Psoas muscle (tissue), 8 donors: ENCODE results near the gene MGST2. TPM values are rescaled to one million over a fixed set of nuclear protein-coding genes. Genes with fewer than 3 reads are reported as not detected.

Experiments used
- ATAC-seq, 4 donors: fragments of 200-7000 bp; cut with Tn5 transposase; one replicate each; pipeline ENCODE4 v1.9.1; 2020; ENCODE audit warnings: moderate library complexity in 3 of 4, mild to moderate bottlenecking in 2 of 4
- DNase-seq, 2 donors: peaks; one replicate each; pipeline ENCODE4 v3.0.0-alpha.2; 2020
- H3K27ac ChIP-seq: fragments of 200-600 bp; one replicate; pipeline ENCODE4 v1.8.0; 2022
- H3K27me3 ChIP-seq, 3 donors: fragments of 200-600 bp in 1 of 3; one replicate each; pipeline versions ENCODE4 v1.6.1 to v1.8.0; 2013 to 2022; ENCODE audit warnings: low read length in 2 of 3, mild to moderate bottlenecking in 2 of 3, moderate library complexity in 1 of 3; ENCODE audit not compliant: insufficient read depth in 3 of 3
- H3K36me3 ChIP-seq, 2 donors: fragments of 200-600 bp in 1 of 2; one replicate each; pipeline versions ENCODE4 v1.6.1 to v1.8.0; 2013 to 2022; ENCODE audit warnings: low read depth in 1 of 2, mild to moderate bottlenecking in 1 of 2, moderate library complexity in 1 of 2; ENCODE audit not compliant: insufficient read depth in 1 of 2
- H3K4me1 ChIP-seq: fragments of 200-600 bp; one replicate; pipeline ENCODE4 v1.8.0; 2022
- H3K4me3 ChIP-seq: fragments of 200-600 bp; one replicate; pipeline ENCODE4 v1.8.0; 2022; ENCODE audit warnings: mild to moderate bottlenecking
- H3K9me3 ChIP-seq: fragments of 200-600 bp; one replicate; pipeline ENCODE4 v1.8.0; 2022
- WGBS, 3 donors: extraction: QIAGEN DNeasy Blood & Tissue Kit; methylation state at CpG; one replicate each; pipeline versions ENCODE4 v1.1.6 to v1.1.7; 2013; 5-methylcytosine and 5-hydroxymethylcytosine counted together
- intact Hi-C, 2 donors: fragments of 100-400 bp; cut with DNase I; formaldehyde crosslinking; loops; one replicate each; pipeline versions ENCODE4 v1.11.0 to v1.14.2; 2022
- polyA plus RNA-seq, 3 donors: library from polyadenylated mRNA; stranded (reverse); fragments of 200-250 nt; gene quantifications; one replicate each; pipeline ENCODE4 v1.2.3, GENCODE V29; 2013
- total RNA-seq, 4 donors: library from RNA; stranded (reverse); fragmentation: NEBNext Ultra II Directional in 2 of 4; extraction: Animal tissue kit (Norgen Biotek cat#: 25700) in 2 of 4; gene quantifications; one replicate each; pipeline versions ENCODE4 v1.2.1 to v1.2.4, GENCODE V29; 2021 to 2023
- TF ChIP-seq, protein P1 (sequence below): fragments of 200-600 bp; IDR thresholded peaks from one replicate; pipeline ENCODE4 v1.8.0; 2022; ENCODE audit warnings: antibody characterized with exemption
- donor health status: healthy with polysubstance abuse.
- donor health status: DM: no; HTN: no; CAD: no; lungs with moderate emphysema.
- donor health status: Bipolar disorder and iron deficiency.
- donor health status: healthy.
- donor health status: DM: yes; HTN: yes; CAD: no.
- donor health status: DM: no; HTN: no; CAD: no.
- donor health status: DM: no; HTN: no; CAD: no.
- donor health status: DM: yes; HTN: yes; CAD: no.

Gene MGST2
- total and polyA plus RNA-seq, 7 donors: 18.2 to 56.2 (median 46.8) TPM

DNA sequence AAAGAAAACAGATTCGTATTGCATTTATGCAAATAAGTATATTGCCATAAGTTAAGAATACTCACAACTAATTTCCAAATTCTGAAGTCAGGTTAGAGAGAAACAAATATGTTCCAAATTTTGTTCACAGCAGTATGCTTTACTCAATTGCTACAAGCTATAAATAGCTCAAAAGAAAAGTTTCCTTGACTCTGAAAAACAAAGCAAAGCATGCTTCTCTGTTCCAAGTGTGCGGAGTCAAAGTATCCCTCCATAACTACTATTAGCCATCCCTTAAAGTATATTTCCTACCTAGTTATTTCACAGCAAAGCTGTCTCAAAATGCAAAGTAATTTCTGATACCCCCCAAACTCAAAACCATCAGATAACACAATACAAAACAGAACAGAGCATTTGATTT, 47.3 kb downstream of the MGST2 start:
- H3K4me1 ChIP-seq: peaks cover 30% of the 10 kb centered on the region
- 66 to 76% (median 72%) methylated on average over 2 of the region's 2 CpGs for WGBS, 3 donors
- peaks cover 0 to 6% of the 10 kb centered on the region in 2 donors for H3K36me3 ChIP-seq

DNA sequence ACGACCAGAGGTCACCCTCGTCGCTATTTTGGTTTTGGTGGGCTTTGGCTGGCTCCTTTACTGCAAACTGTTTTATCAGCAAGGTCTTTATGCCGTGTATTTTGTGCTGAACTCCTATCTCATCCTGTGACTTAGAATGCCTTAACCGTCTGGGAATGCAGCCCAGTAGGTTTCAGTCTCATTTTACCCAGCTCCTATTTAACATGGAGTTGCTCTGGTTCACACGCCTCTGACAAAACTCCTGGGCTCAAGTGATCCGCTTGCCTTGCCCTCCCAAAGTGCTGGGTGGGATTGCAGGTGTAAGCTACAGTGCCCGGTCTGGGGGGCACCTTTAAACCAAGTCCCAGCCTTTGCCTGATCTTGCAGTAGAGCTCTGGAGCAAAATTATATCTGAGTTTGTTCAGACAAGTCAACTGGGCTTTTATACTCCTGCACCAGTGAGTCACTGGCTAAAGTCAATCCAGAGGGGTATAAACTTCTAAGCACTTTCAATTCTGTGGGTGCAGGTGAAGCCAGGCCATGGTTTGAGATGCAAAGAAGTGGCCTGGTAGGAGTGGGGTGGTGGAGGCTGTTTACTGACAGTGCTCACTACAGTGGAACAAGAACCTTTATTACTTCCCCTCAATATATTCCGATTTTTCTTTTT, 50.2 kb downstream of the MGST2 start:
- ATAC-seq (peak; percentile 44 to 80 (median 64)), DNase-seq (no peak)
- WGBS, 3 donors: 44 to 71% (median 44%) methylated on average over 9 of the region's 9 CpGs
- H3K36me3 ChIP-seq: no peaks in the 10 kb centered on the region
- peaks cover 25% of the 10 kb centered on the region for H3K4me1 ChIP-seq
- H3K4me3 ChIP-seq: no peak overlapping the region
- peak overlapping the region; percentile 64 for H3K27ac ChIP-seq
- TF ChIP-seq, protein P1, sequence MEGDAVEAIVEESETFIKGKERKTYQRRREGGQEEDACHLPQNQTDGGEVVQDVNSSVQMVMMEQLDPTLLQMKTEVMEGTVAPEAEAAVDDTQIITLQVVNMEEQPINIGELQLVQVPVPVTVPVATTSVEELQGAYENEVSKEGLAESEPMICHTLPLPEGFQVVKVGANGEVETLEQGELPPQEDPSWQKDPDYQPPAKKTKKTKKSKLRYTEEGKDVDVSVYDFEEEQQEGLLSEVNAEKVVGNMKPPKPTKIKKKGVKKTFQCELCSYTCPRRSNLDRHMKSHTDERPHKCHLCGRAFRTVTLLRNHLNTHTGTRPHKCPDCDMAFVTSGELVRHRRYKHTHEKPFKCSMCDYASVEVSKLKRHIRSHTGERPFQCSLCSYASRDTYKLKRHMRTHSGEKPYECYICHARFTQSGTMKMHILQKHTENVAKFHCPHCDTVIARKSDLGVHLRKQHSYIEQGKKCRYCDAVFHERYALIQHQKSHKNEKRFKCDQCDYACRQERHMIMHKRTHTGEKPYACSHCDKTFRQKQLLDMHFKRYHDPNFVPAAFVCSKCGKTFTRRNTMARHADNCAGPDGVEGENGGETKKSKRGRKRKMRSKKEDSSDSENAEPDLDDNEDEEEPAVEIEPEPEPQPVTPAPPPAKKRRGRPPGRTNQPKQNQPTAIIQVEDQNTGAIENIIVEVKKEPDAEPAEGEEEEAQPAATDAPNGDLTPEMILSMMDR: no peak
- no peaks in the 10 kb centered on the region for H3K27me3 ChIP-seq
- no peaks in the 10 kb centered on the region for H3K9me3 ChIP-seq
- intact Hi-C loops: no loop called here

More for the DNA sequence above, 47.3 kb downstream of the MGST2 start:
- ATAC-seq (no peak), DNase-seq (no peak)
- TF ChIP-seq, protein P1: no peak
- Histone ChIP-seq H3K9me3 (no peaks in the 10 kb centered on the region), H3K4me3 (no peak overlapping the region), H3K27ac (no peak overlapping the region), H3K27me3 (no peaks in the 10 kb centered on the region)
- intact Hi-C loops: no loop called here

DNA sequence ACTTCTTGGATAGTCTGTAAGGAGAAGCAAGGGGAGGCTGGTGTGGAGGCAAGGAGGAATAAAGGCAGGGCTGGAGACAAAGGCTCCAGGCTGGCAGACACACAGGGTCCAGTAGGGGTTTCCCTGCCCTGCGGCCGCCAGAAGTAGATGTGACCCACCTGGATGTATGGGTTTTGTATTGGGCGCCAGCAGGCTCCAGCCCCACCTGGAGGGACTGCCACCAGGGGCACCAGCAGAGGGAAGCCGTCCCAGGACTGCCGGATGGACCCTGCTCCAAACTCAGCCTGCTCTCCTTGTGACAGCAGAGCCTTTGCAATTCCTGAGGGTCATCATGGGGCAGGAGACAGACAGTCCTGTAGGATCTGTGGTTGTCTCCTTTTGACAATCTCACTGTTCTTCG, 52.7 kb downstream of the MGST2 start:
- DNase-seq (no peak), ATAC-seq (no peak)
- Histone ChIP-seq H3K4me3 (no peak overlapping the region), H3K27me3 (no peaks in the 10 kb centered on the region), H3K9me3 (no peaks in the 10 kb centered on the region), H3K4me1 (peaks cover 13% of the 10 kb centered on the region), H3K36me3 (no peaks in the 10 kb centered on the region), H3K27ac (no peak overlapping the region)
- intact Hi-C loops: no loop called here
- 95 to 98% (median 98%) methylated on average over 6 of the region's 6 CpGs for WGBS, 3 donors
- TF ChIP-seq, protein P1: no peak

DNA sequence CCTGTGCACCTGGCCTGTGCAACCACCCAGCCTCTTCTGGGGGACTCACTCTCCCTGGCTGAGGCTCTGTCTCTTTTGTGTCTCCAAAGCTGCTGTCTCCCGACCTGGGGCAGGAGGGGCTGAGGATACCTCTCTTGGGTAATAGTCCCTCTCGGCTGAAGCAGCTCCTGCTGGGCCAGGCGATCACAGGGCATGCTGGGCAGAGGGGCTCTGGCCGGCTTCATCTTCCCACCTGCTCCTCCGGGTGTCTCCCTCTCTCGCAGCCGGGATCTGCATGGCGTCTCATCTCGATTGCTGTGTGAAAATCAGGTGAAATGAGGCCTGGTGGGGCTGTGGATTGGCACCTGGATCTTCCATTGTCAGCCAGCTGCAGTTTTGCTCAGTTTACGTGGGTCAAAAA, 53.2 kb downstream of the MGST2 start:
- 83 to 87% (median 85%) methylated on average over 10 of the region's 10 CpGs for WGBS, 3 donors
- ATAC-seq (no peak), DNase-seq (no peak)
- H3K27me3 ChIP-seq: no peaks in the 10 kb centered on the region
- no peaks in the 10 kb centered on the region for H3K36me3 ChIP-seq
- intact Hi-C loops: no loop called here
- peaks cover 13% of the 10 kb centered on the region for H3K4me1 ChIP-seq
- TF ChIP-seq, protein P1: no peak
- no peak overlapping the region for H3K4me3 ChIP-seq
- H3K27ac ChIP-seq: no peak overlapping the region
- no peaks in the 10 kb centered on the region for H3K9me3 ChIP-seq
